ENCODE measurements around the gene ERBIN.
"Not testable (repeated sequence)": the region's sequence is repeated elsewhere in the genome, so short reads cannot be mapped to it uniquely, and the experiment has no call there.

The ERBIN gene

DNA sequence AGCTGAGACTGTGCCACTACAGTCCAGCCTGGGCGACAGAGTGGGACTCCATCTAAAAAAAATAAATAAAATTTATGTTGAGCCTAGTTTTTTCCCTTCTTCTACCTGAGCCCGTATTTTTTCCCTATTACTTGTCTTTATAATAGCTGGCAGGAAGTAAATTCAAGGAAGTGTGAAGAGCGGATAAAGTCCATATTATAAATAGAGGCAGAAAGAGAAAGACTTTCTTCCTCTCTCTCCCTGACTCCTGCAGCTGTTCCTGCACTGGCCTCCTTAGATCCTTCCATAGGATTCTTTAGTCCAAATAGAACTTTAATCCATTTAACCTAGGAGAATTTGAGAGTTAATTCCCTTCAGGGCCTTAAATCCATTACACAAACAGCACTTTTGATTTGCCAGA is 10.3 kb upstream of the ERBIN start:
- no peak for DNase-seq

DNA sequence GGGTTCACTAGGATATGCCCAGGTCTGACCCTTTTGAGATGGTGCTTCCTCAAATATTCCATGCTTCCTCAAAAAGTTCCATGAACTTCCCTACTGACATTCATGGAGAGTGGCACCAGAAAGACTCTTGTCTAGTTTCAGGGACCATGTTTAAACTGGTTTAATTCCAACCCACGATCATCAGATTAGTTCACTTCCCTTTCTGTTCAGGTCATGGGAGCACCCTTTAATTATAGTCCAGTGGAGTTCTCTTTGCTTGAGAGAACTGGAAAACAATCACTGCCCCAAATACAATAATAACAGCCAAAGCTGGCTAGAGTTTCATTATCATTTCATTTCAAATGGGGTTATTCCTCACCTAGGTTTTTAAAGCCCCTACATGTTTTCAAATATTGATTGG is 9.7 kb upstream of the ERBIN start:
- no peak for DNase-seq

DNA sequence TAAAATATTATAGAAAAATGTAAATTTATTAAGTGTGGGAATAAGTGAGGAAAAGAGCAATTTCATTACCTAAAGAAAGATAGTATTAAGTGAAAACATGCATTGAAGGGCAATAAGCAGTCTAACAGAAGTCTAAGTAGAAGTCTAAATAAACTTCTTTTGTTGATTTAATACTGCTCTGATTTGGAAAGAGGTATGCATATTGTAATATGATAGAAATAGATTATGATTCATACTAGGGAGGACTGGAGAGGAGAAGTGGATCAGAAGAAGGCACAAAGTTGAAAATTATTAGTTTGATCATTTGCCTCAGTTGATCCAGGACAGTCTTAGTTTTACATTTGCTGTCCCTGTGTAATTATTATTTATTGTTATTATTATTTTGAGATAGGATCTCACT is 6.6 kb upstream of the ERBIN start:
- DNase-seq: no peak

- no peak for DNase-seq
Observed at GRCh38 chr5:65923339-65923738, 3.0 kb upstream of the ERBIN start.

DNA sequence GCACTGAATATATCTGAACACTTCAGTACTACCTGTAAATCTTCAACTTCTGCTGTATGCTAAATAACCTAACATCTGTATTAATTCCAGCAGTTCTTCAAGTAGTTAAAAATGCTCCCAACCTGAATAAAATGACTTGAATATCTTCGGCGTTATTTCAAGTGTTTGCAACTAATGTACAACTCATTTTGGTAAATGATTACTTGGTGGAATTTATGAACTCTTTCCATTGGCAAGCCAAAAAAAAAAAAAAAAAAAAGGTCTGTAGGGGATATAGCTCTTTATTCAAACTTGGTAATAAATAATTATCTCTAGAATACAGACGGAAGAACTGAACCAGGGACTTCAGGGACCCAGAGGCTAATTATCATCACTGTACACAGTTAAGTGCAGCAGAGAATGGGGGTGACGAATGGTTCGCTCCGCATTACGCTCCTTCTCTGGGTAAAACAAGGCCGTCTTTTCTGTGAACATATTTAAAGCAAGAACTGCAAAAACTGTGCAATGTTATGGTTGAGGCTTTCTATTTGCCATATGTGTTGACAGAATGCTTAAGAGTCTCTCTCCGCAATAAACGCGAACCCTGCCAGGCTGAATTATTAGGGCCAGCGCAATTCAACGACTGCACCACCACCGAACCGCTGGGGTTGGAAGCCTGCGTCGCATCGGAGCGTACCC is 1.9 kb upstream of the ERBIN start:
- peak in 1 of 2 donors; percentile 56 for DNase-seq

- peak; percentile 62 to 83 for DNase-seq
Observed at GRCh38 chr5:65925044-65925600, 1.3 kb upstream of the ERBIN start.

DNA sequence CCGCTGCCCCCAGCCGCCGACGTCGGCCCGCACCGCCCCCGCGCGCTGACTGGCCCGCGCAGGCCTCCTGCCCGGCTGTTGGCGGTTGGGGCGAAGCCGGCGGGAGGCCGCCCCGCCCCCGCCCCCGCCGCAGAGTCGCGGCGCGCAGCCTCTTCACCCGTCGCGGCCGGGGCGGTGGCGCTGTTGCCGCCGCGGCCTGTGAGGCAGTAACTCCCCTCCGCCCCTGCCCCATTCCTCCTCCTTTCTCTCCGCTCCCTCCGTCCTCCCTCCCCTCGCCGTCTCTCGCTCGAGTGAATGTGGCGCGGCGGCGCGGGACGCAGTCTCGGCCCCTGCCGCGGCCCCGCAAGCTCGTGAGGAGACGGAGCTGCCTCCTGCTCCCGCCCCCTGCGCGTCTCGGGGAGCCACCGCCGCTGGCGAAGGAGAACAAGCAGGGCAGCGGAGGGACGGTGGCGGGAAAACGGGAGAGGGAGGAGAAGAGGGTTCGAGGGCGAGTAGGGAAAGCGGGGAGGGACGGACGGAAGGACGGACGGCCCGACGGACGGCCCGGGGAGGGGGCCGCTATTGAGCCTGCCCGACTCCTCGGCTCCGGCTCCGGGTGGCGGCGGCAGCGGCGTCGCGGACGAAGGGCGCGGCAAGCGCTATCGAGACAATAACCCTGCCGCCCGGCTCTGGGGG is 637 bp upstream of the ERBIN start:
- peak; percentile 89 to 96 for DNase-seq

DNA sequence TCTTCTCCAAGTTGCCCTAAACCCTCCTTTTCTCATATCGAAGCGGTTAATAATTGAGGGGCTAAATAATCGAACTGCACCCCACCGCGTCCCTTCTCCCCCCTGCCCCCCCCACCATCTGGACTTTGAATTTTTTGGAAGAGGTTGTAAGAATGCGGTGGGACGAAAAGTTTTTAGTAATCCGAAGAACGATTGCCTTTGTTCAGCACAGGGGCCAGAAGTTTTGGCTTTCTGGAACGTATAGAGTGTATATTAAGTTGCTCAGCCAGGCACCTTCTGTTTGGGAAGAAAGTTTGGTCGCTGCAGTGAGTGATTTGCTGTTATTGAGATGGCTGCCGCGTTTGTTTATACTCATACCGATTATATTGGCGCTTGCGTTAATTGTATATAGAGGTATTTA is 518 bp downstream of the ERBIN start:
- DNase-seq: no peak

DNA sequence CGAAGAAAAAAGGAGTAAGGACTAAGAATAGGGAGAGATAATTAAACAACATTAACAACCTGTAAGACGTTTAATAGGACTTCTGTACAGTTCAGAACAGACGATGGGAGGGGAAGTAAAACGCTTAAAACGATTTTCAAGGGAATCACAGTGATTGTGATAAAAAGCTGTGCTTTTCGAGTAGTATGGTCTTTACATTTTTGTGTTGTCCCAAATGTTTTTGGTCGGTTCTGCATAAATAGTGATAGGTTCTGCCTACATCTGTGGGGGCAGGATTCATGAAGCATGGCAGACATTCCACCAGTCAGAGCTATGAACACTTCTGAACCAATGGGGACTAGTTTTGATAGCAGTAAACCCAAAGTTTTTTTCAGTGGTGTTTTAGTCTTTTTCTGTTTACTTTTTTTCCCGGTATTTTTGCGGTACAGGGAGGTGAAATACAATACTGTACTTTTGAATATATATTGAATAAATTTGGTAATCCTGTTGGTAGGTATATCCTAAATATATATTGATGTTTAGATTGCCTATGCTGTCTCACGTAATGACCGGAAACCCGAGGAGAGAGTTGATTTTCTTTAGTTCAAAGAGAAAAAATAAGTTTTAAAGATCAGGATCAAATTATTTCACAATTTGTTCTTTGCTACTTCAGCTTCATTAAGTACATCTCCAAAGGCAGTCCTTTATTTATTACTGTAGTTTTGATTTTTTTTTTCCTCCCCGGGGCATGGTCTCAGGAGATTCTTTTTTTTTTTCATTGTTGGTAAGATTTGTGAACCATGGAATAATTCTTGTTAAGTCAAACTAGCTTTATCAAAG is 1.3 kb downstream of the ERBIN start:
- peak in 1 of 2 donors; percentile 31 for DNase-seq

- no peak for DNase-seq
Observed at GRCh38 chr5:65928322-65928752, 2.0 kb downstream of the ERBIN start.

- no peak for DNase-seq
Observed at GRCh38 chr5:65928860-65929259, 2.5 kb downstream of the ERBIN start.

DNA sequence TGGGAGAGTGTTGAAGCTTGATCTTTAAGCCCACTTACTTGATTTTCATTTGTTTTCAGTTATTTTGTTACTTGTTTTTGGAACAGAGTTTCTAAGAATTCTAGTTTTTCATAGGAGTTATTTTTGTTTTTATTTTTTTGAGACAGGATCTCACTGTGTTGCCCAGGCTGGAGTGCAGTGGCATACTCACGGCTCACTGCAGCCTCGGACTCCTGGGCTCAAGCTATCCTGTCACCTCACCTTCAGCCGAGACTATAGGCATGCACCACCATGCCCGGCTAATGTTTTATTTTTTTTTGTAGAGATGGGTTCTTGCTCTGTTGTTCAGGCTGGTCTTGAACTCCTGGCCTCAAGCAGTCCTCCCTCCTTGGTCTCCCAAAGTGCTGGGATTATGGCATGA is 6.3 kb downstream of the ERBIN start:
- no peak for DNase-seq

DNA sequence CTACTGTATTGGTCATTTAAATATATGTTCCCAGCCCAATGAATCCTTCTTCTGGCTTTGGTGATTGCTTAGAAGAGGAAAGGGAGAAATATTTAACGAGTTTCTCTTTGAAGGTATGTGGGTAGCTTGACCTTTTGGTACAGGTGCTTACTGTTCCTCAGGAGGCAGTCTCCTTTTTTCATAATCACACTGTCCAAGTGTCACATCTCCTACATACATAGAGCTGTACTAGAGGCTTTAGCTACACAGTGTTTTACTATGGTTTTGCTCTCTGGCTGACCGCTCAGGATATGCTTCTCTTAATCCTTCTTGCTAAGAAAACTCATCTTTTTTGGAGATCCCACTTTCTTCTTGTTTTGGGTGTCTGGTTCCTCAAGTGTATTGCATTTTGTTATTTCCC is 6.9 kb downstream of the ERBIN start:
- no peak for DNase-seq

- no peak for DNase-seq
Observed at GRCh38 chr5:65938256-65938655, 11.9 kb downstream of the ERBIN start.

DNA sequence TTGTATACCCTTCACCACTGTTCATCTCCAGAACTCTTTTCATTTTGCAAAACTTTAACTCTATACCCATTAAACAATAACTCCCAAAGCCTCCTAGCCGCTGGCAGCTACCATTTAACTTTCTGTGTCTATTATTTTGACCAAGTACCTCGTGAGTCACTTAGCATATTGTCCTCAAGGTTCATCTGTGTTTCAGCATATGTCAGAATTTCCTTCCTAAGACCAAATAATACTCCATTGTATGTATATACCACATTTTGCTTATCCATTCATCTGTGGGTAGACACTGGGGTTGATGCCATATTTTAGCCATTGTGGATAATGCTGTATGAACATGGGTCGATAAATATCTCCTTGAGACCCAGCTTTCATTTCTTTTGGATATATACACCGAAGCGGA is 17.4 kb downstream of the ERBIN start:
- no peak for DNase-seq

DNA sequence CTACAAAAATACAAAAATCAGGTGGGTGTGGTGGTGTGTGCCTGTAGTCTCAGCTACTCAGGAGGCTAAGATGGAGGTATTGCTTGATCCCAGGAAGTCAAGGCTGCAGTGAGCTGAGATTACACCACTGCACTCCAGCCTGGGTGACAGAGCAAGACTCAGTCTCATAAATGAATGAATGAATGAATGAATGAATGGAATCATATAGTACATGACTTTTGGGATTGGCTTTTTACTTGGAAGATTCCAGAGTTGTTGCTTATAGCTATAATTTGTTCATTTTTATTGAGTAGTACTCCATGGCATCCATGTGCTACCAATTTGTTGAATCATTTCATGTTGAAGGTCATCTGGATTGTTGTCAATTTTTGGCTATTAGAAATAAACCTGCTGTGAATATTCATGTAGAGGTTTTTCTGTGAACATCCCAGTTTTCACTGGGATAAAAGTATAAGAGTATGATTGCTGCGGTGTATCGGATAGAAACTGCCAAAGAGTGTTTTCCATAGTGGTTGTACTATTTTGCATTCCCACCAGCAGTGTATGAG is 19.9 kb downstream of the ERBIN start:
- DNase-seq: no peak

- DNase-seq: no peak
Observed at GRCh38 chr5:65948115-65948747, 21.9 kb downstream of the ERBIN start.

DNA sequence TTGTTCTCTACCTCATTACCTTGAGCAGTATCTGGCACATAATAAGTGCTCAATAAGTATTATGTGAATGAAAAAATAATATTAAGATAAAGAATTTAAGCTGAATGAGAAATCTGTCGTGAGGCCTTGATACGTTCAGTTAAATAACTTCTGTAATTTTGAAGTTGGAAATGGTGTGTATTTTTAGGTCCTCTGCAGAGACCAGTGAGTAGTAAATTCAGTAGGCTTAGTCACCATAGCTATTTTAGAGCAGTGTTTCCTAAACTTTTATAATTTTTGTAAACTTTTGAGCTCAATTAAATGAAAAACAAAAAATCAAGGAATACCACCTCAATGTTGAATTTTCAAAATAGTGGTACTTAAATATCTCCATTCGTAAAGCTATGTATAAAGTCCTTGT is 25.0 kb downstream of the ERBIN start:
- no peak for DNase-seq

DNA sequence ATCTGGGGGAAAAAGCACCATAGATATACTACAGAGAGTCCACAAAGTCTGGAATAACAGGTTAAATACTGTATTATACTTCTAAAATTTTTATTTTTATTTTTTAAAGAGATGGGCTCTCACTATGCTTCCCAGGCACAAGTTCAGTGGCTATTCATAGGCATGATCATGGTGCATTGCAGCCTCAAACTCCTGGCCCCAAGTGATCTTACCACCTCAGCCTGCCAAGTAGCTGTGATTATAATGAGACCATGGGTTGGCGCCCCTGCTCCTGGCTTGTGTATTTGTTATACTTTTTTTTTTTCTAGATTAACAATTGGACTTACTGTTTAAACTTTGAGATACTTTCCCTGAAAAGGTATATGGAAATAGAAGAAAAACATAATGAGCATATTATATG is 25.9 kb downstream of the ERBIN start:
- DNase-seq: no peak

DNA sequence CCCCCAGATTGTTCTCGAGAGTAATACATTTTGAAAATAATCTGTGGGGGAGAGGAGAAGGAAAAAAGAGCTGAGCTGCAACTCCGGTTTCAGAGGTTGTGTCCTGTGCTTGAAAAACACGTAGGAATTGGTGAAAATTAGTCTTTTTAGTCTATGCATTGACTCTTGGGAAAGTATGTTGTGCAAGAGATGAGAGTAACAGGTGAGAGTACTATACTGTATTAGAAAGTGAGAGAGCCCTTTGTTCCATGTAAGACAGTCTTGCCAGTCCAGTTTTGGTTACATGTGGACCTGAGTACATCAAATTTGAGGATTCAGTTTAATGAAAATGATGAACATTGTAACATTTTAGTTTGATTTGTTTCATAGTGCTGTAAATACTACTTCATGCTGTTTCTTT is 27.8 kb downstream of the ERBIN start:
- no peak for DNase-seq

DNA sequence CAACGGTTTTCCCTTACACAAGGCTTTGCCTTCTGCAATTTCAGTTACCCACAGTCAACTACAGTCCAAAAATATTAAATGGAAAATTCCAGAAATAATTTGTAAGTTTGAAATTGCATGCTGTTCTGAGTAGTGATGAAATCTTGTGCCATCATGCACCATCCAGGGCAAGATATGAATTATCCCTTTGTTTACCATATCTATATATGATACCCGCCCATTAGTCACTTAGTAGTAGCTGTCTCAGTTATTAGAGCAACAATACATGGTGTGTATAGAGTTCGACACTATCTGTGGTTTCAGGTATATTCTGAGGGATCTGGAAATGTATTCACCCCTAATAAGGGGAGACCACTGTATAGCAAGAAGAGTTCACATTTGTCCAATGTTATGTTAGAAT is 29.4 kb downstream of the ERBIN start:
- DNase-seq: no peak

- not testable (repeated sequence) for DNase-seq
Observed at GRCh38 chr5:65957703-65958102, 31.3 kb downstream of the ERBIN start.

GRCh38 chr5:65961633-65962032 is 35.3 kb downstream of the ERBIN start:
- no peak for DNase-seq
